ENCODE results near the gene UPK3A.
A peak's percentile ranks its signal among the peaks of the same experiment; 100 is the strongest.
"Not testable (repeated sequence)": the region's sequence is repeated elsewhere in the genome, so short reads cannot be mapped to it uniquely, and the experiment has no call there.

The UPK3A gene

DNA sequence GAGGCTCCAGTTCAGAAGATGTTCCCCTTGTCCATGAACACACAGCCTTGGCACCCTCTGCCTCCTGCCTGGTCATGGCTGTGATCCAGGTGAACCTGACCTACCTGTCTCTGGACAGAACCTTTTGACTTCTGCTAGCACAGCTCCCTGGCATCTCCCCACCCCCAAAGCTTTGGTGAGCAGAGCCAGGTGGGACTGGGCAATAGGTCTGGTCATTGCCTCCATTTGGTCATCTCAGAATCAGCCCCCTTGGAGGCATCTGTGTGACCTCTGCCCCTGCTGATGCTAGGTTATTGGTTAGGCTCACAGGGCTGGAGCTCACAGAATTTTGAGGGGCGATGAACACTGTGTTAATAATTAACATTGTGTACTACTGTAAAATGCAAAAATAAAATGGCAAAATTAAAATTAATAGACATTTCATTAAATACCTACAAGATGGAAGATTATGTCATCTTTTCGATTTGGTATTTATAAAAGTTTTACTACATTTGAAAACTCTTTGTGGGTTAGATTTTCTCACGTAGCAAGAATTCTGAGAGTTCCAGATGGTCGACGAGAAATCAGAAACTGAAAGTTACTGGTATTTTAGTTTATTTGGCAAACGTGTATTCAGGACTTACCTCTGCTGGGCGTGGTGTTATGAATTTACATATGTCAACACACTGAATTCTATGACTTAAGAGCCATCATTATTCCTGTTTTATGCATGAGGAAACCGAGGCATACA, 35.8 kb upstream of the UPK3A start:
- Mint-ChIP-seq H3K4me1 (ENCODE audit: low read depth) (peaks cover 13% of the 10 kb centered on the region), H3K36me3 (no peaks in the 10 kb centered on the region), H3K4me3 (no peak overlapping the region), H3K27me3 (no peaks in the 10 kb centered on the region), H3K9me3 (ENCODE audit: low read depth) (no peaks in the 10 kb centered on the region), H3K27ac (no peak overlapping the region)

DNA sequence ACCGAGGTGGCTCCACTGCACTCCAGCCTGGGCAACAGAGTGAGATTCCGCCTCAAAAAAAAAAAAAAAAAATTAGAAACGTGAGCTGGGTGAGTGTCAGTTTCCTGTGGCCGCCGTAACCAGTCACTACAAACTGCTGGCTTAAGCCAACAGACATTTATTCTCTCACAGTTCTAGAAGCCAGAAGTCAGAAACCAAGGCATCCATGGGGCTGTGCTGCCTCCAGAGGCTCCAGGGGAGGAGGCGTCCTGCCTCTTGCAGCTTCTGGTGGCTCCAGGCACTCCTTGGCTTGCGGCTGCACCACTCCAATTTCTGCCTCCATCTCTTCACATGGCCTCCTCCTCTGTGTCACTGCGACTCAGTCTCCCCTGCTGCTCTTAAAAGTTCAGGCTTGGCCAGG, 32.9 kb upstream of the UPK3A start:
- Mint-ChIP-seq H3K9me3 (ENCODE audit: low read depth) (no peaks in the 10 kb centered on the region), H3K27me3 (no peaks in the 10 kb centered on the region), H3K4me1 (ENCODE audit: low read depth) (peaks cover 4% of the 10 kb centered on the region), H3K4me3 (no peak overlapping the region), H3K27ac (no peak overlapping the region), H3K36me3 (no peaks in the 10 kb centered on the region)

DNA sequence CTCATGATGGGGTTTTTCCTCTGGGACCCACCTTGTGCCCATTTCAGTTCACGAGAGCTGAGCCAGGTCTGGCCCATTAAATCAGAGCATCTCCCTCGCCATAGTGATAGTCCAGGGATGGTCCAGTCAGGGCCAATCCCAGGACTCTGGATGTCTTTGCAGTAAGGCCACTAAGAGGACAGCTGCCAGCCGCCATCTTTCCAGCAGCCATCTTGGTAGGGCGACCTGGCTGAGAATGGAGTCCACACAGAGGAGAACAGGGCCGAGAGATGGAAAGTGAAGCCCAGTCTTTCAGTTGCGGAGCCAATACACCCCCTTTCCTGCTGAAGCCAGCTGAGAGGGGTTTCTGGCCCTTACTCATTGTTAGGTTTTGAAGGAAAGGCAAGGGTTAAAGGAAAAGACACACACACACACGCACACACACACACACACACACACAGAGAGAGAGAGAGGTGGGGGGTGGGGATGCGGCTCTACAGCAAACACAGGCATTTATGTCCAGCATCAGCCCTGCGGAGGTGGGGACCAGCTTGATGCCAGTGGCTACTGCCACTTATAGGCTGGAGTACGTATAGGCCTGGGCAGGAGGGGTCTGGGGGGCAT, 31.6 kb upstream of the UPK3A start:
- no peak overlapping the region for H3K27ac Mint-ChIP-seq
- no peak overlapping the region for H3K4me3 Mint-ChIP-seq

DNA sequence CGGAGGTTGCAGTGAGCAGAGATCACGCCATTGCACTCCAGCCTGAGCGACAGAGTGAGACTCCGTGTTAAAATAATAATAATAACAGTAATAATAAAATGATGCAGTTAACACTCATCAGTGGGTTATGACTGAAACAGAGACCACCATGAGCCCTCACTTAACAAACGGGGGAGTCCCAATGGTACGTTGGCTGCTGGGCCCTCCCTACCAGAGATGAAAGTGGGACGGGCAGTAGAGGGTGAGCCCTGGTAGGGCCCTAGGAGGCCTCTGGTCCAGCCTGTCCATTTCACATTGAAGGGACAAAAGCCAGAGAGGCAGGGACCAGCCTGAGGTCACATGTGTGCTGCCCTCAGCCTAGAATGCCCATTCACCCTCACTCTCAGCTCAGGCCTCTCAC, 30.4 kb upstream of the UPK3A start:
- H3K27ac Mint-ChIP-seq: no peak overlapping the region
- no peak overlapping the region for H3K4me3 Mint-ChIP-seq
- no peaks in the 10 kb centered on the region for H3K9me3 Mint-ChIP-seq (ENCODE audit: low read depth)
- H3K27me3 Mint-ChIP-seq: no peaks in the 10 kb centered on the region
- no peaks in the 10 kb centered on the region for H3K36me3 Mint-ChIP-seq
- peaks cover 3% of the 10 kb centered on the region for H3K4me1 Mint-ChIP-seq (ENCODE audit: low read depth)

More for the DNA sequence above, 31.6 kb upstream of the UPK3A start:
- Mint-ChIP-seq H3K27me3 (no peaks in the 10 kb centered on the region), H3K4me1 (ENCODE audit: low read depth) (peaks cover 3% of the 10 kb centered on the region), H3K9me3 (ENCODE audit: low read depth) (no peaks in the 10 kb centered on the region), H3K36me3 (no peaks in the 10 kb centered on the region)

DNA sequence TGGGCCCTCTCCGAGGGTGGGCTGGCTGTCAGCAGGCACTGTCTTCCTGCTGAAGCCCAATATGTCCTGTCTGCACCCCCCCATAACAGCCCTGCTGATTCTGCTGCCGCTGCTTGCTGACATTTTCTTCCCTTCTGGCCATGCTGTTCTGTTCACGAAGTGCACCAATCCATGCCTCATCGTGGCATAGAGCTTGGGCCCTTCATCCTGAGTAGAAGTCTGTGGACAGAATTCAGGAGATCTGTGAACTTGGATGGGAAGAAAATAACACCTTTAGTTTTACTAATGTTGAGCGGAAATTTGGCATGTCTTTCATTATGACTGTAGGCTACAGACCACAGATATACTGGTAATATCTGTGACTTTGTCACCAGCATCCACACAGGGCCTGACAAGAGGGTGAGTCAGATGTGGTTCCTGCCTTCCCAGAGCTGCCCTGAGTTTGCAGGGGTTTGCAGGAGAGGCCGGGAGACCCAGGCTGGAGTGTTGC, 29.9 kb upstream of the UPK3A start:
- H3K4me1 Mint-ChIP-seq (ENCODE audit: low read depth): peaks cover 3% of the 10 kb centered on the region
- peak overlapping the region; percentile 5 for H3K27ac Mint-ChIP-seq
- H3K4me3 Mint-ChIP-seq: no peak overlapping the region
- H3K27me3 Mint-ChIP-seq: no peaks in the 10 kb centered on the region
- H3K36me3 Mint-ChIP-seq: no peaks in the 10 kb centered on the region
- no peaks in the 10 kb centered on the region for H3K9me3 Mint-ChIP-seq (ENCODE audit: low read depth)

DNA sequence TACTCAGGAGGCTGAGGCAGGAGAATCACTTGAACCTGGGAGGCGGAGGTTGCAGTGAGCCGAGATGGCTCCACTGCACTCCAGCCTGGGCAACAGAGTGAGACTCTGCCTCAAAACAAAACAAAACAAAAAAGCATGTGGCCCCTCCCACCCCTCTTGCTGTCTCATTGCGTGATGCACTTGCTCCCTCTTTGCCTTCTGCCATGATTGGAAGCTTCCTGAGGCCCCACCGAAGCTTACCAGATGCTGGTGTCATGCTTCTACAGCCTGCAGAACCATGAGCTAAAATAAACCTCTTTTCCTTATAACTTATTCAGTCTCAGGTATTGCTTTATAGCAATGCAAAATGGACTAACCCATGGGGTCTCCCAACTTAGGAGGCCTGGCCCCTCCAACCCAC, 26.8 kb upstream of the UPK3A start:
- not testable (repeated sequence) for H3K9me3 Mint-ChIP-seq (ENCODE audit: low read depth); H3K4me3 Mint-ChIP-seq; H3K27ac Mint-ChIP-seq; H3K36me3 Mint-ChIP-seq; H3K27me3 Mint-ChIP-seq; H3K4me1 Mint-ChIP-seq (ENCODE audit: low read depth)

DNA sequence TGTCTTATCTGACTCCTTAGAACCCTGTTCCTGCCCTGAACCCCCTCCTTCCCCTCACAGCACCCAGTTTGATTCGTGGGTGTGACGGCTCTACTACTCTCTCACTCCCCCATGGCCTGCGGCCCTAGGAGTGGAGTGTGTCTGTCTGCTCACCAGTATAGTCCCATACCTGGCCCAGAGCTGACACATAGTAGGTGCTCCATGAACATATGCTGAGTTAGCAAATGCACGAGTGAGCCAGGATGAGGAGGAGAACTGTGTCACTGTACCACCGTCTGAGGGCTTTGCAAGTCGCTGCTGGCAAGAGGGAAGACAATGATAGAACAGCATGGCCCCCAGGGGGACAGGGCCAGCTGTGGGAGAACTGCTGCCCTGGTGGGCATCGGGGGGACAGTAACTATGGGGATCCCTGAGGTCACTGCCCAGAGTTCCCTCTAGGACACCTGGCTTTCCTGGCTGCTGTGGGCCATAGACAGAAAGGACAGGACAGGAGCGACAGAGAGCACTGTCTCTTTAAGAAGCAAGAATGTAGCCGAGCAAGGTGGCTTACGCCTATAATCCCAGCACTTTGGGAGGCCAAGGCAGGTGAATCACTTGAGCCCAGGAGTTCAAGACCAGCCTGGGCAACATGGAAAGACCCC, 24.9 kb upstream of the UPK3A start:
- peaks cover 4% of the 10 kb centered on the region for H3K27me3 Mint-ChIP-seq
- no peaks in the 10 kb centered on the region for H3K36me3 Mint-ChIP-seq
- no peak overlapping the region for H3K4me3 Mint-ChIP-seq
- H3K27ac Mint-ChIP-seq: no peak overlapping the region
- H3K9me3 Mint-ChIP-seq (ENCODE audit: low read depth): no peaks in the 10 kb centered on the region
- peaks cover 2% of the 10 kb centered on the region for H3K4me1 Mint-ChIP-seq (ENCODE audit: low read depth)

DNA sequence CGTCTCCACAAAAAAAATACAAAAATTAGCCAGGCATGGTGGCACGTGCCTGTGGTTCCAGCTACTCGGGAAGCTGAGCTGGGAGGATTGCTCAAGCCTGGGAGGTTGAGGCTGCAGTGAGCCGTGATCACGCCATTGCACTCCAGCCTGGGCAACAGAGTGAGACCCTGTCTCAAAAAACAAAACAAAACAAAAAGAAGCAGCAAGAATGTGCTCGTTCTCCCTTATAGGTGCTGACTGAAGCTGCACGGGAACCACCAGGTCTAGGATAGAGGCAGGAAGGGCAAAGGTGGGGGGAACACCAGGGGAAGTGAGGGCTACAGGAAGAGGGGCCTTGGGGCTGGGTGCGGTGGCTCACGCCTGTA, 24.4 kb upstream of the UPK3A start:
- not testable (repeated sequence) for H3K27ac Mint-ChIP-seq; H3K36me3 Mint-ChIP-seq; H3K4me1 Mint-ChIP-seq (ENCODE audit: low read depth); H3K4me3 Mint-ChIP-seq; H3K9me3 Mint-ChIP-seq (ENCODE audit: low read depth); H3K27me3 Mint-ChIP-seq

DNA sequence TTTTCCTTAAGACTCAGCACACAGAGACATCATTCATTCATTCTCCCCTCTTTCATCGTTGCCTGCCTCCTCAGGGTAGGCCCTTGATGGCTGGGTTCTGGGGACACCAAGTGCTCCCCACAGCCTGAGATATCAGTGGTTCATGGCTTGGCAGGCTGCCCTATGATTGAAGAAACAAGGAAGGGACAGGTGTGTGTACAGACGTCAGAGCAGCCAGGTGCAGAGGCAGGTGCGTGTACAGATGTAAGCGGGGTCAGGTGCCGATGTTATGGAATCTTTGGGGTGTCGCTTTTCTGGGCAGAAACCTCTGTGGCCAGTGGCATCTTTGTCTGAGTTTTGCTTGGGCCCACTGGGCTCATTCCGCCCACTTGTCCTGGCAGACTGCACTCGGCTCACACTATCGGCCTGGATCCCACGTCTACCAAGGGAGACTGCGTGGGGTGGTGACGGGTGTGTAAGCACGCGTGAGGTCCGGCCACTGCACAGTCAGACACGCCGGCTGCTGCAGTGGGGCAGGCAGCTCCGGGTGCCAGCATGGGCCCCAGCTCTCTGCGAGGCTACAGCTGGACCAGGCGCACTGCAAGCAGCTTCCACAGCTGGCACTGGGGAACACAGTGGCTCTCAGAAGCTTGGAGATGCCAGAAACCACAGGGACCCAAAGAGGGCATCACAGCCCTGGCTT, 23.2 kb upstream of the UPK3A start:
- H3K27ac Mint-ChIP-seq: no peak overlapping the region

DNA sequence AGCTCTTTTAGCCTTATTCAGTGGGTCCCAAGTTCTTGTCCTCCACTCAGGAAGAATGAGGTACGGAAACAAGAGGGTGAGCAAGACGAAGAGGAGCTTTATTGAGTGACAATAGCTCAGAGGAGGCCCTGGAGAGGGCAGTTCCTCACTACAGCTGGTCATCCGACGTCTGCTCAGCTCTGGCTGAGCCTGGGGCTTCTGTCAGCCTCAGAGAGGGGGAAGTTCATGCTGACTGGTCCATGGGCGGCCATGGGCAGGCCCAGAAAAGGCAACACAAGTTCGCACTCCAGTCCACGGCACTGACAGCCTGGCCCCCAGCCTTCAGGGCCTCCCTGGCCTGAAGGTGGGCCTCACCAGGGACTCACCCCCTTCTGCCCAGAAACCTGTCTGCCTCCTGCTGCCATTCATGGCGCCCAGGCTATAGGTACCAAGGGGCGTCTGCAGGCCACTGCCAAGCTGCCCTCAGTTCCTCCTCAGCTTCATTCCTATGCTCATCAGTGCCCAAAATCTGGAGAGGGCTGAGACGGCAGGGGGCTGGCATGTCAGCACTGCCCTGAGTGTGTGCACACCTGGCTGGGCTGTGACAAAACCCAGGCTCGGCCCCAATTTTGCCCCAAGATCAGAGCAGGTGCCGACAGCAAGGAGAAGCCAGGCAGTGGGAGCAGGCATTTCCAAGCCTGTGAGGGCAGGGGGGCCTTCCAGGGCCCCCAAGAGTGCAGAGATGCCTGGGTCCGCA, 22.4 kb upstream of the UPK3A start:
- peaks cover 4% of the 10 kb centered on the region for H3K27me3 Mint-ChIP-seq
- H3K36me3 Mint-ChIP-seq: no peaks in the 10 kb centered on the region
- H3K27ac Mint-ChIP-seq: no peak overlapping the region
- H3K9me3 Mint-ChIP-seq (ENCODE audit: low read depth): no peaks in the 10 kb centered on the region
- no peak overlapping the region for H3K4me3 Mint-ChIP-seq
- peaks cover 3% of the 10 kb centered on the region for H3K4me1 Mint-ChIP-seq (ENCODE audit: low read depth)

More for the DNA sequence above, 23.2 kb upstream of the UPK3A start:
- Mint-ChIP-seq H3K4me1 (ENCODE audit: low read depth) (peaks cover 2% of the 10 kb centered on the region), H3K4me3 (no peak overlapping the region), H3K9me3 (ENCODE audit: low read depth) (no peaks in the 10 kb centered on the region), H3K27me3 (peaks cover 4% of the 10 kb centered on the region), H3K36me3 (no peaks in the 10 kb centered on the region)

DNA sequence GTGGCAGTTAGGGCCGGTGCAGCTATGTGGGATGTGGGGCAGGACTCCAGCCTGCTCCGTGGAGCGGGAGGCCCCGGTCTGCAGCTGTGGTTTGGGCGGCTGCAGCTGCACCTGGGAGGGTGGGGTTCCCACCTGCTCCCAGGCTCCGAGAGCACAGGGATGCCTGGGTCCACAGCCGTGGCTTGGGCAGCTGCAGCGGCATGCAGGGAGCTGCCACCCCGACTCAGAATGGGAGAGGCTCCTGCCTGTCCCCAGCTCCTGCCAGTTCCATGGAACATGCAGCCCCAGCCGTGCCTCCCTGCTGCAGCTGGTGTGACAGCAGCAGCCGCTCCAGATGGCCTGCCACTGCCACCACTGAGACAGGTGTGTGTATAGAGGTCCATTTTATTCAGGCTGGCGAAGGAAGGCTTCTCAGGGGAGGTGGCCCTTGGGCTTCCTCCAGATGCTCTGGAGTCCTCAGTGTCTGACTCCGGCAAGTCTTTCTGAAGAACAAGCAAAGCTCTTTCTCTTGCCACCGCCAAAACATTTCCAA, 21.8 kb upstream of the UPK3A start:
- H3K27me3 Mint-ChIP-seq: peaks cover 4% of the 10 kb centered on the region
- H3K27ac Mint-ChIP-seq: no peak overlapping the region
- no peaks in the 10 kb centered on the region for H3K9me3 Mint-ChIP-seq (ENCODE audit: low read depth)
- H3K36me3 Mint-ChIP-seq: no peaks in the 10 kb centered on the region
- H3K4me3 Mint-ChIP-seq: no peak overlapping the region
- peaks cover 5% of the 10 kb centered on the region for H3K4me1 Mint-ChIP-seq (ENCODE audit: low read depth)

DNA sequence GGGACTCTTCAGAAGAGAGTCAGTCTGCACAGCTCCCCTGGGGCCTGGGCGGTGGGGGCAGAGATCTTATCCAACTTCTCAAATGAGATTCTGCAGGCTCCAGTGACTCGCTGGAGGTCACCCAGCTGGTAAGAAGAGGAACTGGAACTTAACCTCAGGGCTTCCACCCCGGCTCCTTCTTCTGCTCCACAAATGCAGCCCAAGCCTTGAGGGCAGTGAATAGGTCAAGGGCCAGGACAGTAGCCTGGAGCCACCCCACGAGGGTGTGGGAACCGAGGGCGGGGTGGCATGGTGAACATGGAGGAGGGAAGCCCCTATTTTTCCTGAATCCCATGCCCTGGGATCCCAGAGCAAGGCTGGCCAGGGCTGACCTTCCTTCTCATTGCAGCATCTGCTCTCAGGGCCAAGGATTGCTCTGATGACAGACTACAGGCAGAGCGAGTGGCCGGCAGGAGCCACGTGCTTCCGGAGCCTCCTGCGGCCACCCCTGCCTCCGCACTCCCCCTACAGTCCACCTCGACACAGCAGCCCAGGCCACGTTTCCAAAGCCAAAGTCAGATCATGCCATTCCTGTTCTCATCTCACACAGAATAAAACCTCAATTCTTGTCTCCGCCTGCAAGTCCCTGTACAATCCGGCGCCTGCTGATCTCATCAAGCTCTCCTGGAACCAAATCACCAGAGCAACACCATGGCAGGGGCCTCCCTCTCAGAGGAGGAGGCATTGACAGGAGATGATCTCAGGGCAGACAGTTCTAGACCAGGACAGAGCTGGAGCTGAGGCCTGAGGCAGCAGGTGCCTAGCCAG, 21.1 kb upstream of the UPK3A start:
- H3K27me3 Mint-ChIP-seq: peaks cover 4% of the 10 kb centered on the region
- H3K27ac Mint-ChIP-seq: no peak overlapping the region
- no peaks in the 10 kb centered on the region for H3K9me3 Mint-ChIP-seq (ENCODE audit: low read depth)
- H3K4me1 Mint-ChIP-seq (ENCODE audit: low read depth): peaks cover 6% of the 10 kb centered on the region
- no peaks in the 10 kb centered on the region for H3K36me3 Mint-ChIP-seq
- H3K4me3 Mint-ChIP-seq: no peak overlapping the region

DNA sequence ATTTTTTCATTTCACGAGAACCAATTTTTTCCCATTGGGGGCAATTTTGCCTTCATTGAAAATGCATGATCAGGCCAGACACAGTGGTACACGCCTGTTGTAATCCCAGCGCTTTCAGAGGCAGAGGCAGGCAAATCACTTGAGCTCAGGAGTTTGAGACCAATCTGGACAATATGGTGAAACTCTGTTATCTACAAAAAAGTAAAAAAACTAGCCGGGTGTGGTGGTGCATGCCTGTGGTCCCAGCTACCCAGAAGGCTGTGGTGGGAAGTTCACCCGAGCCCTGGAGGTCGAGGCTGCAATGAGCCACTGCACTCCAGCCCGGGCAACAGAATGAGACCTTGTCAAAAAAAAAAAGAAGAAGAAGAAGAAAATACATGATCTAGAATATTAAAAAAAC, 19.2 kb upstream of the UPK3A start:
- Mint-ChIP-seq H3K4me3 (no peak overlapping the region), H3K9me3 (ENCODE audit: low read depth) (no peaks in the 10 kb centered on the region), H3K4me1 (ENCODE audit: low read depth) (peaks cover 14% of the 10 kb centered on the region), H3K27me3 (peaks cover 4% of the 10 kb centered on the region), H3K27ac (no peak overlapping the region), H3K36me3 (no peaks in the 10 kb centered on the region)

Measured in activated naive CD8-positive, alpha-beta T cell (primary cell).